PC-3 (cell line): ENCODE results near the gene TMEM207. TPM values are rescaled to one million over a fixed set of nuclear protein-coding genes. Genes with fewer than 3 reads are reported as not detected.

Source experiments
- ATAC-seq: fragments of 200-7000 bp; cut with Tn5 transposase; 2 replicates; pipeline ENCODE4 v1.9.1; 2020; ENCODE audit warnings: mild to moderate bottlenecking, moderate library complexity
- BruUV-seq: library from RNA; stranded (reverse); fragments of 400-500 nt; replicated peaks from 2 replicates; lab custom pipeline; 2021; lab: Mats Ljungman, UMichigan
- CTCF ChIA-PET: fragments of 300-600 bp; sonication (Branson Sonifier 250); formaldehyde crosslinking; loops from one replicate; lab custom pipeline; 2022; ENCODE audit warnings: antibody characterized with exemption; lab: Charles Lee
- POLR2A ChIA-PET: fragments of 300-600 bp; sonication (Branson Sonifier 250); formaldehyde crosslinking; loops from one replicate; lab custom pipeline; 2022; ENCODE audit warnings: antibody characterized with exemption; ENCODE audit not compliant: unreplicated experiment; lab: Charles Lee
- DNase-seq: peaks from one replicate; pipeline ENCODE4 v3.0.0-alpha.2; 2015
- H2AFZ ChIP-seq: fragments of 300-600 bp; sonication (generic); 2 replicates; pipeline ENCODE4 v1.6.0; 2016; ENCODE audit warnings: antibody characterized with exemption, low read length
- H3F3A ChIP-seq: fragments of 300-600 bp; sonication (generic); one replicate; pipeline ENCODE4 v1.6.0; 2017; ENCODE audit warnings: antibody characterized with exemption, low read length, control low read depth, mild to moderate bottlenecking; ENCODE audit not compliant: unreplicated experiment
- H3K27ac ChIP-seq: fragments of 300-600 bp; sonication (generic); 2 replicates; pipeline ENCODE4 v1.5.1; 2016; ENCODE audit warnings: mild to moderate bottlenecking, low read length
- H3K27me3 ChIP-seq: fragments of 300-600 bp; sonication (generic); 2 replicates; pipeline ENCODE4 v1.6.1; 2016; ENCODE audit warnings: low read length, mixed read lengths
- H3K36me3 ChIP-seq: fragments of 300-600 bp; sonication (generic); 2 replicates; pipeline ENCODE4 v1.6.1; 2016; ENCODE audit warnings: low read depth, mixed run types, low read length, mixed read lengths
- H3K4me1 ChIP-seq: fragments of 300-600 bp; sonication (generic); 2 replicates; pipeline ENCODE4 v1.5.1; 2016; ENCODE audit warnings: low read length; ENCODE audit not compliant: insufficient read depth
- H3K4me2 ChIP-seq: fragments of 300-600 bp; sonication (generic); 2 replicates; pipeline ENCODE4 v1.6.0; 2016; ENCODE audit warnings: low read length
- H3K4me3 ChIP-seq: fragments of 300-600 bp; sonication (generic); 2 replicates; pipeline ENCODE4 v1.5.1; 2016; ENCODE audit warnings: mild to moderate bottlenecking, low read length, mixed read lengths
- H3K79me2 ChIP-seq: fragments of 300-600 bp; sonication (generic); 2 replicates; pipeline ENCODE4 v1.6.1; 2017; ENCODE audit warnings: low read length, mixed read lengths
- H3K9ac ChIP-seq: fragments of 300-600 bp; sonication (generic); 2 replicates; pipeline ENCODE4 v1.6.0; 2016; ENCODE audit warnings: mild to moderate bottlenecking, low read length
- H3K9me2 ChIP-seq: fragments of 300-600 bp; sonication (generic); replicated peaks from 2 replicates; pipeline ENCODE4 v1.6.1; 2016; ENCODE audit warnings: mixed run types, low read length, mixed read lengths
- H3K9me3 ChIP-seq: fragments of 300-600 bp; sonication (generic); 2 replicates; pipeline ENCODE4 v1.6.1; 2016; ENCODE audit warnings: low read length, mixed read lengths
- H4K20me1 ChIP-seq: fragments of 300-600 bp; sonication (generic); 2 replicates; pipeline ENCODE4 v1.6.1; 2016; ENCODE audit warnings: low read length, mixed read lengths
- CTCF ChIP-seq: fragments of 300-600 bp; sonication (generic); conservative IDR thresholded peaks from 2 replicates; pipeline ENCODE4 v1.5.1; 2017; ENCODE audit warnings: antibody characterized with exemption, low read depth, mild to moderate bottlenecking, low read length
- EZH2 ChIP-seq: fragments of 300-600 bp; sonication (generic); IDR thresholded peaks from one replicate; pipeline ENCODE4 v1.6.1; 2017; ENCODE audit warnings: antibody characterized with exemption, mild to moderate bottlenecking, low read length; ENCODE audit not compliant: unreplicated experiment
- EZH2phosphoT487 ChIP-seq: fragments of 300-600 bp; sonication (generic); IDR thresholded peaks from 2 replicates; pipeline ENCODE4 v1.6.1; 2018; ENCODE audit warnings: mild to moderate bottlenecking, antibody characterized with exemption, low read length, borderline replicate concordance
- intact Hi-C: fragments of 100-400 bp; cut with micrococcal nuclease; formaldehyde crosslinking; loops from 2 replicates; pipeline ENCODE4 v1.9.0; 2023
- total RNA-seq: library from RNA; depleted of rRNA; stranded (reverse); fragments of >200 nt; gene quantifications from 2 replicates; pipeline ENCODE4 v1.2.3, GENCODE V29; 2014

Gene TMEM207
- total RNA-seq, 1 experiment from 2014 or later, result not detected

DNA sequence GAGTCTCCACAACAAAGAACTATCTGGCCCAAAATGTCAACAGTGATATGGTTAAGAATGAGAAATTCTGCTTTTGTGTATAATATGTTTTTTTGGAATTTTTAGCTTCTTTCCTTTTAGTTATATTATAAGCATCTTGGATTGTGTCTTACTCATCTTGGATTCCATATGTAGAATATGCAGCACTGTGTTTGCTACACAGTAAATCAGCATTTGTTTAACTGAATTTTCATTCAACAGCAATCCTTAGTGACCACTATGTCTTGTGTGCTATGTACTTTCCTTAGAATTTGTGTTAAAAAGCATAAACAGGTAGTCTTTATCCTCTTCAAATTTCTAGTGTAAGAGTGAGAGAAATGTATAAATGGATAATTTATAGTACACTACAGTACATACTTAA is 18.2 kb upstream of the TMEM207 start:
- no peaks in the 10 kb centered on the region for H3K4me1 ChIP-seq
- ATAC-seq (no peak), DNase-seq (no peak)
- H3K27ac ChIP-seq, result no peak overlapping the region
- POLR2A ChIA-PET, result no interaction called here
- CTCF ChIA-PET, result no interaction called here
- no peaks in the 10 kb centered on the region for H3K36me3 ChIP-seq
- no peak overlapping the region for H3K4me3 ChIP-seq
- H2AFZ ChIP-seq, result no peak overlapping the region
- H3K9me2 ChIP-seq, result no peaks in the 10 kb centered on the region
- no peak overlapping the region for H3K4me2 ChIP-seq
- no TSS peak for BruUV-seq
- intact Hi-C loops, result no loop called here
- no peaks in the 10 kb centered on the region for H3F3A ChIP-seq
- no peaks in the 10 kb centered on the region for H3K27me3 ChIP-seq
- TF ChIP-seq EZH2 (no peak), CTCF (no peak), EZH2phosphoT487 (no peak)
- no peaks in the 10 kb centered on the region for H3K79me2 ChIP-seq
- no peaks in the 10 kb centered on the region for H4K20me1 ChIP-seq
- H3K9me3 ChIP-seq, result no peaks in the 10 kb centered on the region
- H3K9ac ChIP-seq, result no peak overlapping the region

DNA sequence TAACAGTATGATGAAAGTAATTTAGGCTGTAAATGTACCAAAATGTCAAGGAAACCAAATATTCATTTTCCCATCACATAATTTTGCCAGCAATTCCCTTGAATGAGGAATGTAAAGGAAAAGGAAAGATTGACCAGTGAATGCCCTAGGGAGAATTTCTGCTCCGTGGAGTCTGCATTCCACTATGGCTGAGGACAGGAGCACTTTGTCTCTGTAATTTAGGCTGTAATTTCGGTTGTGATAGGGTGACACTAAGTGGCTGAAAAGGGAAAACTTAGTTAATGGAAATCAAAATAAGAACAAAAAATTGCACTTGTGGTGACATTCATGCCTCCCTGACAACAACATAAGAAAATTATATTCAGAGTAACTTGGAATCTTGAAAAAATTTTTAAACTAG is 8.3 kb upstream of the TMEM207 start:
- POLR2A ChIA-PET, result no interaction called here
- Histone ChIP-seq H3K9me3 (no peaks in the 10 kb centered on the region), H3K79me2 (no peaks in the 10 kb centered on the region), H3K4me1 (no peaks in the 10 kb centered on the region), H4K20me1 (no peaks in the 10 kb centered on the region), H3K9ac (no peak overlapping the region), H3K27ac (no peak overlapping the region), H3K4me2 (no peak overlapping the region), H3K4me3 (no peak overlapping the region), H3K27me3 (no peaks in the 10 kb centered on the region), H3K9me2 (no peaks in the 10 kb centered on the region), H3K36me3 (no peaks in the 10 kb centered on the region), H2AFZ (no peak overlapping the region), H3F3A (no peaks in the 10 kb centered on the region)
- BruUV-seq, result no TSS peak
- ATAC-seq (peak; percentile 43; the same call in 1 of the 2 replicates), DNase-seq (peak; percentile 36)
- intact Hi-C loops, result no loop called here
- TF ChIP-seq EZH2 (no peak), CTCF (peak; percentile 45; the same call in 1 of the 2 replicates)
- CTCF ChIA-PET, result no interaction called here

DNA sequence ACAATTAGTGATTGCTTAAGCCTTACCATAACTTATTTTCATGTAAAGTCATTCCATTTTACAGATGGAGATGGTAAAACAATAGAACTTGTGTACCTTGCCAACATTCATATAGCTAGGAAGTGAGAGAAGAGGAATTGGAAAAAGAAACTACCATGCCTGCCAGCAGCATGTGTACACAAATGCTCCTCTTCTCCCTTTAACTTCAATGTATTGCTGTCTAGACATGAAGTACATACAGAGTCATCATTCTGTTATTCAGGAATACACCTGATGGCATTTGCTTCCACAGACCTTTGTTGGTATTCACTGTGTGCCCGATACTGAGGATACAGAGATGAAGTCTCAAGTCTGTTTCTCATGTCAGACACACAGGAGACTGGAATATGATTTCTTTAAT is 7.1 kb upstream of the TMEM207 start:
- DNase-seq, result no peak
- H3K4me3 ChIP-seq, result no peak overlapping the region
- H3K36me3 ChIP-seq, result no peaks in the 10 kb centered on the region
- no peaks in the 10 kb centered on the region for H3K27me3 ChIP-seq
- H3K9me2 ChIP-seq, result no peaks in the 10 kb centered on the region
- no peaks in the 10 kb centered on the region for H3K9me3 ChIP-seq
- ChIA-PET CTCF (no interaction called here), POLR2A (no interaction called here)
- H2AFZ ChIP-seq, result no peak overlapping the region
- H3K79me2 ChIP-seq, result no peaks in the 10 kb centered on the region
- H3K4me2 ChIP-seq, result no peak overlapping the region
- no peaks in the 10 kb centered on the region for H3K4me1 ChIP-seq
- no TSS peak for BruUV-seq
- intact Hi-C loops, result no loop called here
- no peaks in the 10 kb centered on the region for H3F3A ChIP-seq
- no peak for TF ChIP-seq EZH2phosphoT487
- no peak for TF ChIP-seq CTCF
- no peak for TF ChIP-seq EZH2
- H3K9ac ChIP-seq, result no peak overlapping the region
- H4K20me1 ChIP-seq, result no peaks in the 10 kb centered on the region
- H3K27ac ChIP-seq, result no peak overlapping the region
- peak; percentile 24; the same call in 1 of the 2 replicates for ATAC-seq
